Measurements from ENCODE around the gene CPEB2. TPM values are rescaled to one million over a fixed set of nuclear protein-coding genes. Genes with fewer than 3 reads are reported as not detected.

The CPEB2 gene
- total RNA-seq, 1 donor from 2014 or later = 32.8 TPM

DNA sequence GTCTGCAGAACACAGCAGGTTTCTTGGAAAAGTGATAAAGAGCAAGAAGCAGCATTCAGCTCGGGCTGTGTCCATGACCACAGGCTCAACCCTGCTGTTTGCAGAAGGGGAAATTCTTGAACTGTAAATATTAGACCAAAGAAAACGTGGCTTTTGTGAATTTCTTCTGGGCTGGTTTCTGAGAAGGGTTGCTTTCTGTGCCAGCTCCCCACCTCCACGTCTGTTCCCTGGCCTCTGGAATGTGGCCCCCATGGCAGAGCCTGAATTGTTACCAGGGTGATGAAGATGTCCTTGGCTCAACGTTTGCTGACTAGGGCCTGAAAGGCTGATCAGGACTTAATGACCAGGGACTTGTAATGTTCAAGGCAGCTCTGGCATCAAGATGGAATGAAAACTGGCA, 116.0 kb downstream of the CPEB2 start:
- DNase-seq = peak; percentile 16

Measured in occipital lobe (tissue), 2 donors.